Ecto neural progenitor cell (in vitro differentiated cells): ENCODE results near the gene ERG.

Source experiments
- DNase-seq: peaks from one replicate; pipeline ENCODE4 v3.0.0-alpha.2; 2018; ENCODE audit warnings: low spot score

The ERG gene

DNA sequence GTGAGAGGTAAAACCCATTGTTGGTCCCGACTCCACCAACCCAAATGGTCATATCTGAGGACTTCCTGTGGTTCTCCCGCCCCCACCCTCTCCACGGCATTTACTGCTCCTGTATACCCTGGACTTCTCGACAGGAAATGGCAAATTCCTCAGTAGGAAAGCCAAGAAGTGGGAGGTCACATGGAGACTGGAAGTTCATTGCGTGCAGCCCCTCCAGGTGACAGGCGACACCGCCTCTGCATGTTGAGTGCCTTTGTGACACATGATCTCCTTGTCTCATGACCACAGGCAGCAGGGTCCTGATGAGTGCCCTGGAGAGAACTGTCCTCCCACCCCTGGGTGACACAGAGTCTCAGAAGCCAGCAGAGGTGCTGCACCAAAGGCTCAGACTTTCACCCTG, 24.2 kb downstream of the ERG start:
- DNase-seq, result no peak

DNA sequence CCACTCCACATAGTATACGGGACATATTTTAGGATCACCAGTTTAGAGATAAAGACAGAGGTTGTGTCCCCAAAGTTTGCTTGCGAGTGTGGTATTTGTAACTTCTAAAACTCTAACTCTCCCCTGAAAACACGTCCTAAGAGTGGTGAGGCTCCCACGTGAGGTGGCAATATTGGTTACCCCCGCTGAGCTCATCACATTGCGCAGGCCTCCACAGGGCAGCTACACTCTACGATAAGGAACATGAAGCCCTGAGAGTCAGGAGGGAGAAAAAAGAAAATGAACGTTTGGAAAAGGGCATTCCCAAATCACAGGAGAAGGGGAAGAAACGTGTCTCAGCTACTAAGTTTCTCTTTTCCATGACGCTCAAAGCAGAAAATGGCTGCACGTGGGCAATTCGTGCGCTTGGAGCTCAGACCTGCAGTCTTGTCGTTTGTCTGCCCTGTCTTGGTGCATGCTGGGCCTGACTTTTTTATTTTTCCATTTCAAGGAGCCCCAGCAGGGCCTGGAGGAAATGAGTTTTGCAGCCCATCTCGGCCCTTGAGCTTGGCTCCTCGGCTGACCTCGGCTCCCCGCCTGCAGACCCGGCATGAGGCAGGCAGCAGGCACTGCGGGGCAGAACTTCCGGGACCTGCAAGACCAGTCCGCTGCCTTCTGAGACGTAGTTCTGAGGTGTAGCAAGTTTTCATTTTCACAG, 25.7 kb downstream of the ERG start:
- no peak for DNase-seq

DNA sequence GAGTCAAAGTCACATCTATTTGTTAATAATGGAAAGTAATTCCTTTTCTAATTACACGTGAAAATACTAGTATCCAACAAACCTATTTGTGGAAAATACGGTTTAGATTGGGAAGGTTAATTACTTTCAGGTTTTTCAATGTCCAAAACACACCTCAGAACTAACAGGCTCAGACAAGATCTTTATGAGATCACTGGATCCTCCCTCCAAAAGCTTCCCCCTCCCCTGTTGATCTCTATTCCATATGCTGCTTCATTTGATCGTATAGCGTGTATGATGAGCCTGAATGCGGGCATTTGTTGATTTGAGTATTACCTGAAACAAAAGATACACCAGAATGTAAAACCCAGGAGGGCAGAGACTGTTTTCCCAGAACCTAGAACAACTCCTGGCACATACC, 26.5 kb downstream of the ERG start:
- no peak for DNase-seq

DNA sequence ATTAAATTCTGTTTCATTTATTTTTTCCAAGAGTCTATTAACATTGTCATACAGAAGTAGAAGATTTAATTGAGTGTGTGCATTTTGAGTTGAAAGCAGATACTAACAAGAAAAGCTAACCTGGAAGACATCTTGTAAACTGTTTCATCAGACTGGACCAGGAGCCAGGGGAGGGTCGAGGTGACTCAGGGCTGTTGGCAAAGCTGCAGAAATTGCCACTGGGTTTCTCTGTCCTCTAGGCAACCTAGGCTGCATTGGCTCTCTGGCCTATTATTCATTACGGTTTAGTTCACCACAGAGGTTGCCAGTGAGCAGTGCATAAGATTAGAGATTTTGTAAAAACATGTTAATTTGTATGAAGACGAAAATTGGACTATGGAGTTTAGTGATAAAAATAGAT, 27.5 kb downstream of the ERG start:
- DNase-seq, result no peak

DNA sequence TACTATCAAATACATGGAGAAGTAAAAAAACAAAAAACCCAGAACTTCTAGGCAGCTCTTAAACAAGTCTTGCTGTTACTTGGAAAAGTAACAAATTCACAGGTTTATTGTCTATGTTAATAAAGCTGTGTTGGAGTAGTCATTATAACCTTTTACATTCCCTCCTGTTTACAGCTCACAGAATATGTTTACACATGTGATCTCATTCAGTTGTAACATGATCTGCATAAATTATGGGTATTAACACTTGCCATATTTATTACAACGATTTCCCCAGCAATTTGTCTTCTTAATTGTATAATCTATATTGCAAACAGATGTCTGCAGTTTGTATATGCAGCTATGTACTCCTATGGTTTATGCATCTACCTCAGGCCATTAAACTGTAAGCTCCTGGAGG, 28.6 kb downstream of the ERG start:
- no peak for DNase-seq

DNA sequence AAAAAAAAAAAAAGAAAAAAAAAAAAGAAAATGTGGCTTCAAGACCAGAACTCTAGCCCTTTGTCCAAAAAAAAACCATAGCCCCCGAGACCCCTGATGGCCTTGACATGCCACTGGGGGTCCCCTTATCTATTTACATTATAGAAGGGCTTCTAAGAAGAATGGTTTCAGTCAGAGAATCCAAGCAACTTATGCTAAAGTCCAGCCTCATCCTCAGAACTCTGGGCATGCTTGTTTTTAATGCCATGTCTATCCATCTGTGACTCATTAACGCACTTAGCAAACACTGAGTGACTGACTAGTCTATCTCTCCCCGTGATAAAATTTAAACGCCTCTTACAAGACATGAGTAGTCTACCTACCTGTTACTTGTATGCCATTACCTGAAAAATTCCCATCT, 29.3 kb downstream of the ERG start:
- DNase-seq, result no peak

DNA sequence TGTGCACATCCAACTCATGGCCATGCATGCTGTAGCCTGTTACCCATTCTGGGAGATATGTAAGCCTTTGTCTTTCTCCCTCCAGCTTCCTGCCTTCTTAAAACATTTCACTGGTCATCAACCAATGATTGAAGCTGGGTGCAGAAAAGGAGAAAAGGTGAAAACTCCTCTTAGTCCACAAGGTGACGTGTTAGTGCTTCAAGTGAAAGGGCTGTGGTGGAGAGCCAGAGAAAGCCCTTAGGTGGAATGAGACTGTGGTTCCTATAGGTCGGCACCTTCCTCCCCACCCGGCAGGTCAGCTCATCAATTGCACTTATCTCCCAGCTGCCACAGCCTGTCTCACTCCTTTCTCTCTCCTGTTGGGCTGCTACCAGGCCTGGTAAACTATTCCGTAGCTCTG, 30.4 kb downstream of the ERG start:
- no peak for DNase-seq

DNA sequence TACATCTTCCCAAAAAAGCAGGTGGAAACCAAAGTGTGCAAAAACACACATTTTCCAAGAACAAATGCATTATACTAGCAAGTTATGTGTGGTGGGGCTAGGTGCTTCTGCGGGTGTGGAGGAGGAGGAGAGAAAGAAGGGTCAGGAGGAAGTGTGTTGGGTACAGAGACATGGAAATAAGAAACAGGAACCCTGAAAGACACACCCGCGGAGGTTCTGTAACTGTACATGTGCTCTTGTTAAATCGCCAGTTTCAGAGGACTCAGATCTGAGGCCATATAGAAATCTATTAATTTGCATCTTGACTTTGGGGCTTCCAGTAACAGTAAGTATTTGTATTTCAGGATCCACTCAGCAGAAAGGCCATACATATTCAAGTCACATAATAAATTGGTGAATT, 30.9 kb downstream of the ERG start:
- DNase-seq, result no peak

DNA sequence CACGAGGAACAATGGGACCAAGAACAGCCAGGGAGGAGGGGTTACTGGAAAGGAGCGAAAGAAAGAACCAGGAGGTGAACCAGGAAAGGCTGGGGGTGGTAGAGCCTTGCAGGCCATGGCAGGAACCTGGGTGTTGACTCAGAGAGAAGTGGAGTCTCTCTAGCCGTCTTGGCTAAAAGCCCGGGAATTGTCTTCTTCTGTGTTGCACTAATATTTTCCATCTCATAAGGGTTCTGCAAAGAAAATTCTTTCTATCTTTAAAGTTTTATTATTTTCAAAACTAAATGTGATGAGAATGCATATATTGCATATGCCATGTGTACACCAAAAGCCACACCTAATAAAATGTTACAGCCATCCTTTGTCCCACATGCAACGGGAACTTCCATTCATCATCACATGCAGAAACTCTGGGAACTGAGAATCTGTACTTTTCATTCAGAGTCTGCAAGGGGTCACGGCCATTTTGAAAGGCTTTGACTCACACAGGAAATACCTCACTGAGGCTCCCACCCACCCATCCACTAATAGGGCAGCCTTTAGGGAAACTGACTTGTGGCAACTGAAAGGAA, 38.0 kb downstream of the ERG start:
- no peak for DNase-seq

DNA sequence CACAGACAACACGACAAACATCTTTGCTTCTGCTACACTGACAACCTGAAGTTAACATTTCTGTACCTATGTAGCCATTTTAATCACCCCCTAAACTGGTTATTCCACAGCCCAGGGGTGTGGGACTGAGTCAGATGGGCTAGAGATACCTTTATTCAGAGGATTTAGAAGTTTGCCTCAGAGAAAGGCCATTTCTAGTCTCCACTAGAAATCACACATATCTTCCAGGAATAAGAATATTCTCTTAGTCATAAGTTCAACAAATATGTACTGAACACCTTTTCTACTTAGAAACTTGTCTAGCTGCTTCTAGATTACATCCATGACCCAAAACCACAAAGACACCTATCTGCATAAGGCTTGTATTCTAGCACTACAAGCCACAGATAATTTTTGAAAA, 38.8 kb downstream of the ERG start:
- DNase-seq, result no peak

DNA sequence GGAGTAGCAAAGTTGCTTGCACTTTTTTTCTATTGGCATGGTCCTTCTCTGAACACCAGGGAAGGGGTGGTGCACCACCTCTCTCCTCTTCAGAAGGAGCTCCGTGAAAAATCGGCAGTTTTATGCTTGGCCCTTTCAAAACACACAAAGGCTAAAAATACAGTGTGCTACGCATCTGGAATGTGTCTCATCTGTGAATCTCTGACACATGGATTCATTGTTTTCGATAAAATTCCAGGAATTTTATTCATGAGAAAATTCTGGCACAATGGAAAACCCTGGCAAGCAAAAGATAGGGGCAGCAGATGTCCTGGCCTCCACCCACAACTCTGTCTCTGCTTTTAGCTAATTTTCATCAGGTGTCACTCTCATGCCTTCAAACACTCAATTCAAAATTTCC, 42.9 kb downstream of the ERG start:
- DNase-seq, result no peak

DNA sequence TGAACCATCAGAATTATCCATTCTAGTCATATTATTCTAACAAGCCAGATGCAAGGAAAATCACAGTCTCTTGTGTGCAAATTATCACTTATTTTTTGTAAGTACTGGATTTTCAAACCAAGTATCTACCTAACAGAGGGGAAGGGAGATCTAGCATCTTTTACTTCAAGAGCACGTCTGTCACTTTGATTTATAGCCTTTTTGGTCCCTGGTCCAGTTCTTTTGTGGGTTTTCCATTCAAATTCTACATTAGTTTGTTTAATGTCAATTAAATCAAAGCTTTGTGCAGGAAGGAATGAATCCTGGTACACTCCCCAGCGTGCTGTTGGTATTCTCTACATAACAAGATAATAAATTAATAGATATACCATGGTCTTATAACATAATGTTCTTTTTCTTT, 43.6 kb downstream of the ERG start:
- no peak for DNase-seq

DNA sequence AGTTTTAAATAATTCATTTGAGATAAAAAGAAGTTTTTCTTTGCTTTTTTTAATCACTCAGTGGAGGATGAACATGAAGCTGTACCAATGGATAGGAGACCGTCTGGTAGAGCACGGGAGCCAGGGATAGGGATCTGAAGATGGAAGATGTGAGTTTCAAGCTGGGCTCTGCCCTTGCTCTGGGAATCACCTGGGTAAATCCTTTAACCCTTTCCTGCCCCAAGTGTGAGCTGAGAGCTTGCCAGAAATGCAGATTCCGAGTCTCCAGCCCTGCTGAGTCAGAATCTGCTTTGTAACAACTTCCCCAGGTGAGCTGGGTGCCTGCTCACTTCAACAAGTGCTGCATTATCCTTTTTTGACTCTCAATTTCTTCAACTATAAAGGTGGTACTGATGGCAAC, 44.1 kb downstream of the ERG start:
- DNase-seq, result no peak

DNA sequence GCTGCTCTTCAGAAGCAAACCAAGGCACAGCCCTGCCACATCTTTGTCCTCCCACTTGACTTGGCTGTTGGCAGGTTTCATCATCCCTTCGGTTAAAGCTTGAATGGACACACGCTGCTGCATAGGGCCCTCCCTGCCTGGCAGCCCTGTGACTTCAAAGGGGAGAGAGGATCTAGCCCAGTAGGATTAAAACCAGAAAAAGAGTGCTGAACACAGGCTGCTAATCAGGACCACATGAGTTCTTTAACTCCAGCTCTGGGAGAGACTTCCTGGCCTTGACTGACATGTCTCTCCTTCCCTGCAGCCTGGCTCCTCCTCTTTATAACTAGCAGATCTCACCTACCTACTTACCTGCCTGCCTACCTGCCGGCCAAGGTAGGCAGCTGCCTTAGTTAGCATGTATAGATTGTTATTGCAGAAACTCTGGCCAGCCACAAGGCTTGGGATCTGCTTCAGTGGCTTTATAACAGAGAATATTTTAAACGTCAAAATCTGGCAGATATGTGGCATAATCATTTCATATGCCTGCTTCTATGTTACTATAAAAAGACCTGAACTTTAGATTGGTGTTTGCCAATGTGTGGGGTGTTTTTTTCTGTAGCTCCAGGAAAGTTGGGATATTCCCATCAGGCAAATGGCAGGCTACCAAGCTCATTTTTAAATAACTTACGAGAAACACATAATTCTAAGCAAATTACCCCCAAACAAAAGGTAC, 49.4 kb downstream of the ERG start:
- DNase-seq, result peak; percentile 75

DNA sequence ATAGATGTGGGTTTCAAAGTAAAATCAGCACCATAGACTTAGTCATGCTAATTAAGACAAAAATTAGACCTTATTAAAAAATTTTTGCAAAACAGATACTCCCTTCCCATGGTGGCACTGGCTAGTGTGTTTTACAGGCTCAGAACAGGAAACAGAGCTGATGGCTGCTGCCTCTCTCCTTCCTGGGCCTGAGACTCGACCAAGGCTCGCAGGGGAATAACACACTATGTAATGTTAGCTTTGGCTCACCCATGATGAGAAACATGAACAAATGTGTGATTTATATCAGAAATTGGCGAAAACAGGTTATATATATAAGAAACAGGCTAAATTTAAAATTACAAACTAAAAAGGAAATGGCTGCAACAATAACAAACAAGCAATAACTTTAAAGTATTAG, 50.7 kb downstream of the ERG start:
- DNase-seq, result no peak

DNA sequence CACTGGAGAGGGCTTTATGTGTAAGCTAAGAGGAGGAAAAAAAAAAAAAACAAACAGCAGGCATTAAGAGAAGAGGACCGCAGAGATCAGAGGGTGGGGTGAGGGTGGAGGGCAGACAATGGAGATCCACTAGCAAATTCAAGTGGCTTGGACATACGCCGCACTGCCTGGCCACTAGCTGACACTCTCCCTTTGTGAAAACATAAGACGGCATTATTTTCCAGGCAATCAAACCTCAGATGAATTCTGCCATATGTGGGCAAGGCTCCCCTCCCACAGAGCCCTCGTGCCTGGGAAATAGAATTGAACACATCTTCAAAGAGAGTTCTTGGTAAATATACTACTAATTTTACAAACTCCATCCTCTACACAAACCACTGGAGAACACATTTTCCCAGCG, 53.6 kb downstream of the ERG start:
- no peak for DNase-seq

DNA sequence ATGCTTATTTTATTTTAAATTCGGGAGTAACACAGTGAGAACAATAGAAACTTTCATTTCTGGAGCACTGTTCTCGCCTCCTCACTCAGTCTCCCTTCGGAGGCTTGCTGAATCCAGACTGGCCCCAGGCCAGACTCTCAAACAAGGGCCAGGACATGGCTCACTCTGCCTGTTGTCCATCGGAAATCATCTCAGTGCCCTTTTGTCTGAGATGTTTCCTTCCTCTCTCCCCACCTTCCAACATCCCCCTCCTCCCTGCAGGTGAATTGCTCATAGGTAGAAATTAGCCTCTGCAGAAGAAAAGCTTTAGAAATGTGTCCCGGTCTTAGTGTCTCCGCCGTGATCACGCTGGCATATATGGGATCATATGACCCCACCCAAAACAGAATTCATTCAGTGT, 55.2 kb downstream of the ERG start:
- DNase-seq, result no peak

DNA sequence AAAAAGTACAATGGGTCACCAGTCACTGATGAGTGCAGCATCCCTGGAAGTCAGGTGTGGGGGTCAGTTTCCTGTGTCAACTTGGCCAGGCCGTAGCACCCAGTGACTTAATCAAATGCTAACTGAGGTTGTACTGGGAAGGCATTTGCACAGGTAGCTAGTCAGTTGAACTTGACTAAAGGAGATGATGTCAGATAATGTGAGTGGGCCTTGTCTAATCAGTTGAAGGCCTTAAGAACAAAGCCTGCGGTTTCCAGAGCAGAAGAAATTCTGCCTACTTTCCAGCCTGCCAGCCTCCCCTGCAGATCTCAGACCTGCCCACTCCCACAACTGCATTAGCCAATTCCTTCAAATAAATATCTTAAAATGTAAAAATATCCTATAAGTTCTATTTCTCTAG, 57.1 kb downstream of the ERG start:
- DNase-seq, result no peak

DNA sequence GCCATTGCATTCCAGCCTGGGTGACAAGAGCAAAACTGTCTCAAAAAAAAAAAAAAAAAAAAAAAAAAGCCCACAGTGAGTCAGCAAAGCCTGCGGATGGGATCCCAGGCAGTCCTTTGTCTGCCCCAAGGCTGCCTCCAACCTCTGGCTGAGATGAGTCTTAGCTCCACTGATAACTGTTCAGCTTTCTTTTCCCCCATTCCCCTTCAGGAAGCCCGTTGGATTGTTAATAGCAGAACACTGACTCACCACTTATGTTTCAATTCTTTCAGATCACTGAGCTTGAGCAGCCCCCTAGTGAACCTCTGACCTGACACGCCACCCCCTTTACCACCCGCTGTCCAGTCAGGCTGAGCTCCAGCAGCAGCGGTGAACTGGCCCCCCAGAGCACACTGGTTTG, 57.5 kb downstream of the ERG start:
- no peak for DNase-seq

DNA sequence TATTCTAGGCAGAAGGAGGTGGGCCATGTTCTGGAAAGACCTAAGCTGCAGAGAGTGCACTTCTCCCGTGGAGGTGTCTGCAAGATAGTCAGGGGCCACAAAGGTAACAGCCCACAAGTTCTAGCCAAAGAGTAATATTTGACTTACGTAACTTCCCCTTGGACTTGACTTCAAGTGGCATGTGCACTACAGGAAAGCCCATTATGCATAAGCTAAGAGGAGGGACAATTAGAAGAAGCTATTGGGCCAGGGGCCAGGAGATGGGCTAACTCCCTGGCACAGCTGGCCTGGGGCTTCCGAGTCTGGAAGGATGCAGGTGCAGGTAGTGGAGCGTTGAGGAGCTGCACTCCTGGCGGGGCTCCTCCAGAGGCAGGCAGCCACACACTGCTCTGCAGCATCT, 58.3 kb downstream of the ERG start:
- DNase-seq, result no peak

DNA sequence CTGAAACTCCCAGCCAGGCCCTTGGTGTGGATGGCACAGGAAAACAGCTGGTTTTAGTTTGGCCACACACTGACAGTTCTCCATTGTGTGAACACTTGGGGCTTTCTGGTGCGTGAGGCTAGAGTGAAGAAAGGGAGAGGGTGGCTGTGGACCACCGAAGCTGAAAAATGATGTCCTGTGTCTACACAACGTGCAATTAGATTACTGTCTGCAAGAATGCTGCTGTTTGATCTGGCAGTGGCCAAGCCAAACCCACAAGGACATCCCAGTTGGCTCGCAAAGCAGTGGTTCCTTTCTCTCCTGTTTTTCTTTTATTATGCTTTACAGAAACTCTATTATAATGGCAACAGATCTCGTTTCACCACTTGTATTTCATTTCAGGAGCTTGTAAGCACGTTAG, 58.9 kb downstream of the ERG start:
- no peak for DNase-seq

DNA sequence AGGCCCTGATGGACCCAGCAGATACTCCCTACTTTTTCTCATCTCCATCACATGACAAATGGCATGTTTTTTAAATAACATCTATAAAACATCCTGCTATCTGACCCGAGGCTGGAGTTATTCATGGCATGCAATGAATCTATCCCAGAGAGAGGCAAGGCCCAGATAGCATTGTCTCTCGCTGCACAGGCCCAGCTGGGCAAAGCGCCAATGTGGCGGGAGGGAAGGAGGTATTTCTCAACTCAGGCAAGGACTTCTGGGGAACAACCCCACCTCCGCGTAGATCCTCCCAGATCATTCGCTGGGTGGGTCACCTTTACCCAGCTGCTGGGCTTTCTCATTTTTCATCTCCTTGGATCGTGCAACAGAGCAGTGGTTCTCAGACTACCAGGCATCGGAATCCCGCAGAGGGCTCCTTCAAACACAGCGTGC, 59.8 kb downstream of the ERG start:
- no peak for DNase-seq

DNA sequence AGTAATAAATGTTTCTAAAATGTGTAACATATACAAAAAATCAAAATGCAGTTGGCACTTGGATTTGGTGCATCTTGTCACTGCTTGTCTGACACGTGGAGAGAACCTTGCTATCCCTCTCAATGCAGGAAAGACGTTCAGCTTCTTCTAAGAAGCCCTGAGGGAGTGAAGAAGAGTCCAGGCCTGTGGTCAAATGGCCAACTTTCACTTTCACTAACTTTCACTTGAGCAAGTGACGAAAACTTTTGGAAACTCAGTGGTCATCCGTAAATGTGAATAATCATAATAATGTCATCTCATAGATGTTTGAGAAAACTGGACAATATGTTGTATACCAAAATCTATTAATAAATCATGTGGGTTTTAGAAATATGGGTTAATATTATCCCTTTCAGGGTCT, 61.9 kb downstream of the ERG start:
- no peak for DNase-seq
